Hepatic stellate cell (primary cell): ENCODE data around the gene ADCY2.

ENCODE experiments used
- DNase-seq: peaks from one replicate; pipeline ENCODE4 v3.0.0; 2011; ENCODE audit warnings: low spot score

ADCY2 gene

DNA sequence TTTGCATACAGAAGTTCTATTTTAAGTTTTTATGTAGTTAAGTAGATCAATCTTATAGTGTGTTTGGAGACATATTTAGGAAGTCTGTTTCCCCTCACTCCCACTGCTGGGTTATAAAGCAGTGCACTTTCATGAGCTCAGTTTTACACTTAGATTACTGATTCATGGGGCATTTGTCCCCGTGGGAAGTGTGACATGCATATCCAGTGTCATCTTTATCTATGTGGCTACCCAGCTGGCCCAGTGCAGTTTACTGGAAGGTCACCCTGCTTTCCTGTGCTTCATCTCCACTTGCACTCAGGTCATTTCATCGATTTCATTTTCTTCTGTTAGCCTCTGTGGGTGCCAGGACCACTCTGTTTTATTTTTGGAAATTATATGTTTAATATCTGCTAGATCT lies 49.1 kb downstream of the ADCY2 start:
- no peak for DNase-seq

DNA sequence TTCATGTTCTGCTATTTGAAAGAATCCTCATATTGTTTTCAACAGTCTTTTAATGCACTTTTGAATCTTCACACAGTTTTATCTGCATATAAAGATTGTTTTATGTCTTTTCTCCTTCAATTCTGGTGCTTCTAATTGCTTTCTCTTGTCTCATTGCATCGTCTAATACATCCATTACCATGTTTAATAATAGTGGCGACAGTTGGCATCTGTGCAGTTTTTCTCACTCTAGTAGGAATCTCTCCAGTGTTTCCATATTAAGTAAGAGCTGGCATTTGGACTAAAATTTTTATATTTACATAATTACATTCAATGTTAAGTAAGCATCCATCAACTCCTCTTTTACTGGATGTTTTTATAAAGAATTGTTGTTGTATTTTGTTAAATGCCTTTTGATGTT lies 49.9 kb downstream of the ADCY2 start:
- no peak for DNase-seq

DNA sequence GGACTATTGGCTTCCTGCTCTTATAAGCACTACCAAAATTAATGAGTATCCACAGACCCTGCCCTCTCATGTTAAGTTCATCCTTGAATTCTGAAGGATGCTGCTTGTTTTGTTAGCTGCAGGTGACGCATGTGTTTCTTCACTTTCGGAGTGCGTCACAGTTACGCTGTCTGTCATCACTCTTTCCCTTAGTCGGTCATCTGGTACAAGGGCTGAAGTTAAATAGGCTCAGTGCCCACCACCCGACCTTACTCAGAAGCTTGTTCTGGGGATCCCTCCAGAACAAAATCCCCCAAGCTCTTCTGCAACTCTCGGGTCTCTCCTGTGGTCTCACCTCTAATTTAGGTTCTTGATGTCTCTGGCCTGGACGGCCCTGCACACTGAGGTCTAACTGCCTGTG lies 51.0 kb downstream of the ADCY2 start:
- DNase-seq: no peak

DNA sequence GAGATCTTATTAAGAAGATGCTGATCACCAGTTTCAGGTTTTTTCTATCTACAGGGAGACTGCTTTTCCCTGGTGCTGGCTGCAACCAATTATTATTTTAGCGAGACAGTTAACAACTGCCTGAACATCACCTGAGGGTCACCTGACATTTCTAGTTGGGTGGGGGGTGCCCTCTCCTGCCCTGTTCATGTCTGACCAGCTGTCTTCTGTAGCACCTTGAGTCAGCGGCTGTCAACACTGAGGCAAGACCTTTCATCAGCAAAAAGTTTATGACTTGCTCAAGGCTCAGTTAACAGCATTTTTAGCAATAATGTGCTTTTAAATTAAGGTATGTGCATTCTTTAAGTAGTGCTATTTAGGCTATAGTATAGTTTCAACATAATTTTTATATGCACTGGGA lies 58.0 kb downstream of the ADCY2 start:
- DNase-seq: no peak

DNA sequence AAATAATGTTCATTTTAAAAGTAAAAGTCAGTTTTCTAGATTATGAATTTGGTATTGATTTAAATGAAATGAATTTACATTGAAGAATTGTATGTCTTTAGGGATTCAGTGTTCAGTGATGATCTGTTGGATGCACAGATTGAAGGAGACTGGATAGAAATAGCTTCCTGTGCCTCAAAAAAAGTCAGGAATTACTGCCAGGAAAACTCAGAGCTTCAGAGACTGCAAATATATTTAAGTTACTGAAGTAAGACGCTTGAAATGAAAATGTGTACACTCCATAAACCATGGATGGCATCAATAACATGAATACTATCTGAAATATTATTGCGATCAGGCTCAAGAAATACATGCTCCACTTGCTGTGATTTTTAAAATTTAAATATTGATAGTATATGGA lies 60.3 kb downstream of the ADCY2 start:
- DNase-seq: no peak

DNA sequence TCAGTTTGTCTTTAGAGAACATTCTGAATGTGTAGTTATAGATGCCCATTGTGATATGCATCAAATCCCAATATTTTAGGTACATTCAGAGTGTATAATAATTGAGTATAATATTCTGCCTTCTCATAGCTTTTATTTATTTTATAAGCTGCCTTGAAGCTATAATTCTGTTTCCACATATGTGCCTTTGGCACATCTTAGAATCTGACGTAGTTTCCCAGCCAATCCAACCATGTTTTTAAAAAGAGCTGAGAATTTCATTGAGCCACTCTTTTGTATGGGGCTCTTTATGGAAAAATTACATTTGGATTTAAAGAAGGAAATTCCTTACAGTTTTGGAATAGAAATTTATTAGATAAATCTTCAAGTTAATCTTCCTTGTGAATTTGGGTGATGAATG lies 65.4 kb downstream of the ADCY2 start:
- no peak for DNase-seq

DNA sequence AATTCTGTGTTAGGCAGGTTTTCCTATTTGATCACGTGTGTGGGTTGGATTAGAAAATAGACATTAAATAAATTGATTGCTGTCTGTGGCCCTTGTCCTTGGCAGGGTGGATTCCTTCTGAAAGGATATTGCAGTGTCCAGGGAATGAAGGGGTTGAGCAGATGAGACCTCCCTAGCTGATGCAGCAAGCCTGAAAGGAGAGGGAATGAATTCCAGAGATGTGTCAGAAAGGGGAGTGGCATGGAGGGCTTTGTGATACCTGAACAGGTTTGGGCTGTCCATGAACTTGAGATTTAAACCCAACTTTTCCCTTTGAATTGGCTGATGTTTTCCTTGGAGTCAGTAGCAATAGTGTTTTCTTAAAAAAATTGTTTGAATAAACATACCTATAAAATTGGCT lies 66.8 kb downstream of the ADCY2 start:
- no peak for DNase-seq

DNA sequence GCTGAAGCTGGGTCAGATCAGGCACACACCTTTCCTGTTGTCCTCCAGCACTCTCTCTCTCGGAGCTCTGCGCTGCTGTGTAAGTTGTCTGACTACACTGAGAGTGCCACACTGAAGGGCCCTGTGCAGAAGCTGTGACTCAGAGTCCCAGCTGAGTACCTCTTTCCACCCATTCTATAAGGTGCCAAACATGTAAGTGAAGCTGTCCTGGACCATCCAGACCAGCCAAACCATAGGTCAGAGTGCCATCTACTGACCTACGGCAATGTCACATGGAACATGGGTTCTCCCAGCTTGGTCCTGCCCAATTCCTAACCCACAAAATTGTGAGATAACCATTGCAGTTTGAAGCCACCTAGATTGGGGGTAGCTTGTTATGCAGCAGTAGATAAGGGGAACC lies 68.2 kb downstream of the ADCY2 start:
- DNase-seq: no peak

DNA sequence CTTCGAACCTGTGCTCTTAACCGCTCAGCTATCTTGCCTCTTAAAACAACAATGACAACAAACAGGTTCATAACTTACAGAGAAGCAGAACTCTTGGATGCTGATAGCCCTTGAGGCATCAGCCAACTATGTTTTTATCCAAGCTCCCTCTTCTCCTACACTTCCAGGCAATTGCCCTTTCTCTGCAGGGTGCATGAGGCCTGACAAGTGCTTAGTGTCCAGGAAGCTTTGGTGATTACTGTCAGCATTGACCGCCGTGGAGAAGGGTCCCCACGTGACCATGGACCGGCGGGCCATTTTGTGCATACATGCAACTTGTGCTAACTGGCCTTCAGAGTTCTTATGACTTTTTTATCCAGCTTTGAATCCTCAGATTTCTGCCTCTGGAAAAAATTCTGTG lies 71.2 kb downstream of the ADCY2 start:
- no peak for DNase-seq

DNA sequence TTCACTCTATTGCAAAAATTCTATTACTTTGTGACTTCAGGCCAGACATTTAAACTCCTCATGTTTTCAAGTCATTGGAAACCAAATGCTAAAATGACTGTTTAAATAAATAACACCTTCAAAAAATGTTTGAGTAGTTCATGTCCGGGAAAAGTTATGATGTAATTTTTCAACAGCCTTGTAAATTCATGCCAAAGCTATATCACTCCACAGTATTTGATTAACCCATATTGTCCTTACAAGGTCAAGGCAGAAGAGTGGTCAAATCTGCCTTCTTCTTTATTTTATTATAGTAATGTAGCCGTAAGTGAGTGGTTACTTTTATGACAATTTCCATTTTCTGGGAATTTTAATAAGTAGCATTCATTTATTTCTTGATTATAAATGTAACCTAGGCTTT lies 72.8 kb downstream of the ADCY2 start:
- no peak for DNase-seq

DNA sequence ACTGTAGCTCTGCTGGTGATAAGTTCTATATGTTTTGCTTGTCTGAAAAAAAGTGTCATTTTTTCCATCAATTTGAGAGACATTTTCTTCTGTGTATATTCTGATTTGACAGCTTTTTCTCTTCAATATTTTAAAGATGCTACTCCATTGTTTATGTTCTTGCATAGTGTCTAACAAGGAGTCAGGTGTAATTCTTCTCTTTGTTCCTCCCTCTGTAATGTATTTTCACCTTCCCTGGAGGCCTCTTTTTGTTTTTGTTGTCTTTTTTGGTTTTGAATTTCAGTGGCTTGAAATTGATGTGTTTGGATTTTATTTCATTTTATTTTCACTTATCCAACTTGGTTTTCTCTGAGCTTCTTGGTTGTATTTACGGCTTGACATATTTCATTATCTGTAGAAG lies 75.8 kb downstream of the ADCY2 start:
- DNase-seq: no peak

DNA sequence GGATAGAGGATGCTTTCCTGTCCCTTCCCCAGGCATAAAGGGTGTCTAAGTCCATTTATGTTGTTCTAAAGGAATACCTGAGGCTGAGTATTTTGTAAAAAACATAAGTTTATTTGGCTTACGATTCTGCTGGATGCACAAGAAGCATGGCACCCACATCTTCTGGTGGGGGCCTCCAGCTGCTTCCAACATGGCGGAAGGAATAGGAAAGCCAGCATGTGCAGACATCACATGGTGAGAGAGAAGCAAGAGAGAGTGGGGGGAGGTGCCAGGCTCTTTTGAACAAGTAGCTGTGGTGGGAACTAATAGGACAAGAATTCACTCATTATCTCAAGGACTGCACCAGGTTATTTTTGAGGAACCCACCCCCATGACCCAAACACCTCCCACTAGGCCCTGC lies 77.2 kb downstream of the ADCY2 start:
- DNase-seq: no peak

DNA sequence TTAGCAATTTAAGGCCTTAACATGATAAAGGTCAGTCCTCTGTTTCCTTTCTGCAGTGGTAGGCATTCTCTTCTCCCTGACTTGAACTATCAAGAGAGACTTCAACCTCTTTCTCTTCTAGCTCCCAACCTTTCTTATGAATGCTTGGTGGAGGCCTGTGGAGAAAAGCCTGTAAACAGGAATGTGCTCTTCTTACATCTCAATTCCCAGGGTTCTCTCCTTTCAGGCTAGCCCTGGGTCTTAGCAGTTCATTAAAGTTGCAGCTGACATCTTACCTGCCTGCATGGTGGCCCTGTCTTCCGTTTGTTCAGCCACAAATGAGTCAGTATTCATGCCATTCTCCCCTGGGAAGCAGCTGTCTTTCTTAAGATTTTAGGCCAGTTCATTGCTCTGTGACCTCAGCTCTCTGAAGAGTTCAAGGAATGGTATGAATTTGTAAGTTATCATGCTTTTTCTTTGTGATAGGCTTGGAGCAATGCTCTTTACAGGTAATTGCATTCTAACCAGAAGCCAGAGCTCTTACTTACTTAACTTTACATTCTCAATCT lies 77.8 kb downstream of the ADCY2 start:
- no peak for DNase-seq

DNA sequence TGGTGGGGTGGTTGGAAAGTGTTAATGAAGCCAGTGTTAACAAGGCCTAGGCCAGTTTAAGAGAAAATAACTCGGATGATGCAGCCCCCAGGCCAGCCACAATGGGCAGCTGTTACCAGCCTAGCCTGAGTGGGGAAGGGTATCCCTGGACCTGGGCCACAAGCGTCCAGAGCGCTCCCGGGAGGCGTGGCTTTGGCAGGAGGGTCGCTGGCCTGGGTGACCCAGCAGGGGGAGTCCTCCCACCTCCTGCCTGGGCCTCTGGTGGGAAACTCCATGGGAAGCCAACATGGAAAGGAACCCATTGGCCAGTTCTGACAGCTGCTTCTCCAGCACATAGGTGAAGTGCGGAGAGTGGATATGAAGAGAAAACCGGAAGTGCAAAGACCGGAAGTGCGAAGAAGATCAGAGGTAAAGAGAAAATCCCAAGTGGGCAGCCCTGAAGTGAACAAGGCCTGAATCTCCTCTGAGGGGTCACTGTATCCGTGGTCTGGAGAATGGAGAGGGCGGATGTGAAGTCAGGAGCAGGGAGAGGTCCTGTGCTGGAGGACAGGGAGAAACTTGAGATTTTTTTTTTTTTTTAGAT lies 79.0 kb downstream of the ADCY2 start:
- DNase-seq: no peak

DNA sequence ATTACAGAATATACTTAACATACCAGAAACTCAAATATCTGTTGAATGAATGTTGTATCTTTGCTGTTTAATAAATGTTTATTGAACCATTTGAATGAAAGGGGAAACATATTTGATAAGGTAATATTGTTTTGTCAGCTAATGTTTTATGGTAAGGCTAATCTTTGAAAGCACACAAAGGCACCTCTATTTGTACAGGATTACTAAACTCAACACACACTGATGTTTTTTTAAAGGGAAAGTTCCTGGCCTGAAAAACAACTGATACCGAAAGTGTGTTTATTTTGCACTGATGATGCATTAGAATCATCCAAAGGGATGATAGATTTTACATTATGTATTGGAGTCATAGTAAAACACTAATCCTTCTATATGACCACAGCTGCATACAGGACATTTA lies 82.5 kb downstream of the ADCY2 start:
- no peak for DNase-seq

DNA sequence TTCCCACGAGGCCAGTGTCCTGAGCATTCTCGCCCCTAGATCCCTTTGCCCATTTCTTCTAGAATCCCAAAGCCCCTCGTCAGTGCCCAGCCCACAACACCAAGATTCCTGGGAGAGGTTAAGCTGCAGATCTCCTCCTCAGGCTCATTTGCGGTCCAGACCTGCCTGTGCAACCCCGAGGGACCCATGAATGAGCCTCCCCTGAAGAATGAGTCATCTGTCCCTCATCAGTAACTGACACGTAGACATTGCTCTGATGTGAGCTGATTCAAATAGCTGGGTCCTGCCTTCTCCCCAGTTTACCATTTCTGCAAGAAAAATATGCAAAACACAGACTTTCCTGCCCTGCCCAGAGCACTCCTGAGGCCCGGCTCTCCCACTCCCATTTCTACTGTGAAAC lies 92.8 kb downstream of the ADCY2 start:
- DNase-seq: no peak

DNA sequence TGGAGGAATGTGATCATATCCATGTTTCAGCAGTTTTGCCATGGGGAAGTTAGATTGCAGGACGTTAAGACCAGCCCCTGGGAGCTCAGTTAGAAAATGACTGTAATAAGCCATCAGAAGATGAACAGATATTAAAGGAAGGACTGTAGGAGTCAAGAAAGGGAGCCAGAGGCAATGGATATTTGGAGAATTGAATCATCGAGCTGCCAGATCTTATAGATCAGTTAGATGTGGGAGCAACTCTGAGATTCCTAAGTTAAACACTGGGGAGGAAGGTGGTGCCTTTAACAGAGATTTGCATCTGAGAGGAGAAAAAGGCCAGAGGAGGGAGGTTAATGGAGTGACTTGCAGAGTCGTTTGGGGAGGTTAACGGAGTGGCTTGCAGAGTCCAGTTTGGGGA lies 96.4 kb downstream of the ADCY2 start:
- DNase-seq: no peak

DNA sequence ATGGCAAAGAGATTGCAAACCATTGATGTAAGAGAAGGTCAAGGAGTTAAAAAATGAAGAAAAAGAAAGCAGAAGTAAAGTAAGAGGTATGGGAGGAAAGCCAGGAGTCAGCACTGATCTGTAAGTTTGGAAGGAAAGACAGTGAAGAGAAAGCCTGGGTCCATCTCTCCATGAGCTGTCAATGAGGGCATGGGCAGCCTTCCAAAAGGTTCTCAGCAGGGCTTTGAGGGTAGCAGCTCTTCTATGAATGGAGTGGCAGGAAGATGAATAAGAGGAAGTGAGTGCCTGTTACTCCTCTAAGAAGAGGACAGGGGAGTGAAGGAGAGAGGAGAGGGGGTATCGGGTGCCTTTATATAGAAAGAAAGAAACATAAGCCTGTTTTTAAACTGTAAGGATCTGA lies 97.1 kb downstream of the ADCY2 start:
- DNase-seq: no peak

DNA sequence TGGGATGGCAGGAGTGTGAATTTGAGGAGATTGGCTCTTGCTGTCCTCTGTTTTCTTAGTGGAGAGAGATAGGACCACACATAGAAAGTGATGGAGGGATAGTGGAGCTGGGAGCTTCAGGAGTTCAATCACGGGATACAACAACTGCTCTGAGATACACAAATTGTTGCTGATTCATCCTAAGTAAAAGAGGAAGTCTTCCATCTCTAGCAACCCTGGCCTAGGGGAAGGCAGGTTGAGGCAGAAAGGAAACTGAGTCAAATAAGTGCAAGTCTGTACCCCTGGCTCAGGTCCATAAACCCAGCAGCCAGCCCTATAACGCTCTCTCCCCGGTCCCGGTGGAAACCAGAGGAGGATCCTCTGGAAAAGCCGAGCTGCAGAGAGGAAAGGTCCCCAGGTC lies 97.7 kb downstream of the ADCY2 start:
- no peak for DNase-seq

DNA sequence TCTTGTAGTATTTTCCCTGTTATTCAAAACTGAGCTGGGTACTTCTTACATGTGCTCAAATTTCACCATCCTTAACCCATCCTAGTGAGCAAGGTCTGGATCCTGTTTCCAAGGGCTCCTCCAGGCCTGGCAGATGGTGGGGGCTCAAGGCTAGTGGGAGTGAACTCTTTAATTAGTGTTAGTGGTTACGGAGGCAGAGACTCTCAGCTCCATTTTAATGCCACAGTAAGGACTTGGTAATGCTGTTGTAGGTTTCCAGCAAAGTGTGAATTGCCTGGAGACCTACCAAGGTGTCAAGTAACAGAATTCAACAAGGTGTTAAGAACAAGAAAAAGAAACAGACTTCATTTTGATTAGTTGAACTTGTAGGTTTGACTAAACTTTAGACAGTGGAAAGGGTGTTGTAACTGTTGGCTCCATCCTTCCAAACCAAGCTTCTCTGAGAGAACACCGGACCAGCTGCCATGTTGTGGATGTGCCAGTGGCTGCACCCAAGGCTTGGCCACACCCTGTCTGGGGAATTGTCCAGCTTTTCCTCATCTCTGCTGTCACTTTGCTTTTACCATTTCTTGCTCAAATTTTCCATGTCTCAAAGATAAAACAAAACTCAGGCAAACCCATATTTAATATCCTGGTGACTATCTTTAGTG lies 98.7 kb downstream of the ADCY2 start:
- no peak for DNase-seq

DNA sequence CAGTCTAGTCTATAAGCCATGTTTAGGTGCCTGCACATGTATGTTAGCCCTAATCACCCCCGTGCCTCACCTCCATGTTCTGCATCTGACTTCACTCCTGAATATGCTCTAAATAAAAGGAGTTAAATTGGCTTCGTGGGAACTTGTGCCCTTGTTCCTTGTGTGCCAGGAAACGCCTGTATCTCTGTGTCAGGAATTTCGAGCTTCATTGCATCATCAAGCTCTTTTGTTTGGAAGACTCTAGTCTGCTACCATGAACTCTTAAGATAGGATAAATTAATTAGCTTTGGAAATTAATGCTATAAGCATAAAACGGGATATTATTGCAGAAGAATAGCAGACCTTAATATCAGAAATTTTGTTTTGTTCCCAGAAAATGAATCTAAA lies 99.2 kb downstream of the ADCY2 start:
- DNase-seq: no peak

DNA sequence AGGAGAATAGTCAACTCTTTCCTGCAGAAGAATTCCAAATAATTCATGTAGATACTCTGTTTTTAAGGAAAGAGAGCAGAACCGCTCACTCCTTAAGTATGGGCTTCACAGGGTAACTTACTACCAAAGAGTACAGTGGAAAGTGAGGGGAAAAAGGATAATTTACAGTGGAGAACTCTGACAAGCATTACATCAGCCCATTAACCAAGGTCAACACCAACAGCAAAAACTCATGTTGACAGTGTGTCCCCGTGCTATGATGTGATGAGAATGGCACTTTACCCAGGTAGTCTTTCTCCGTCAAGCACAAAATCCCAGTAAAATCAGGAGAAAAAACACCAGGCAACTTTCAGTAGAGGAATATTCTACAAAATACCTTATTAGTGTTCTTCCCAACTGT lies 104.3 kb downstream of the ADCY2 start:
- DNase-seq: no peak

DNA sequence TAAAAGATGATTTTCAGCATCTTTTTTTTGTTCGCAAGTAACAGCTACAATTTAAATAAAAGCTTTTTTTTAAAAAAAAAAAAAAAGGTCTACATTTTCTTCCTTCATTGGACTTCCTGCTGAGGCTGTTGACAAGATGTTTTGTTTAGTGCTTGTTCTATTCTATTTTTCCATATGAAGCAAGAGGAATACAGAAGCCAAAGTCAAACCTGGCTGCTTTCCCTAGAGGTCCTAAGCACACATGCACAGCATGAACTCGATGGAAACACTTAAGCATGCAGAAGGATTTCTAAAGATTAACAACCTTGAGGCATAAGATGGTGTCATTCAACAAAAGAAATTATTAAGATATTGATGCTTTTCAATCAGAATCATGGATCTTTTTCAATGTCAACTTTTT lies 105.1 kb downstream of the ADCY2 start:
- no peak for DNase-seq

DNA sequence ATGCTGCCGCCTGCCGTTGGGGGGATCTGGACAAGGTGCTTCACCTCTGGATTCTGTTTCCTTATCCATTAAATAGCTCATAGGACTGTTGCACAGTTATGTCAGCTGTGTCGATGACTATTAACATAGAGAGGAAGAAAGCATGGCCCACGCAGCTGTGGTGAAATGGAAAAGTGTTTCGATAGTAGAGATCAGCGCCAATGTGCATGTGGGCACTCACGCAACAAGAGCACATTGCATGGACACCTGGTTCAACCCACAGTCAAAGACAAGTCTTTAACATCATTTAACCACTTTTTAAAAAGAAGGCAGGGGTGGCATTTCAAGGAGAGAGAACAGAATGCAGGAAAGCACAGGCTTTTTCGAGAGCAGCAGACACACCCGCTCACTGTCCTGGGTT lies 107.6 kb downstream of the ADCY2 start:
- no peak for DNase-seq
